Panc1 (cell line): ENCODE measurements around the gene MYO1E. TPM values are rescaled to one million over a fixed set of nuclear protein-coding genes. Genes with fewer than 3 reads are reported as not detected.

Experiments used
- ATAC-seq: fragments of 200-7000 bp; cut with Tn5 transposase; 2 replicates; pipeline ENCODE4 v1.9.1; 2020; ENCODE audit warnings: mild to moderate bottlenecking, moderate library complexity
- BruUV-seq: library from RNA; stranded (reverse); fragments of 400-500 nt; replicated peaks from 2 replicates; lab custom pipeline; 2021; lab: Mats Ljungman, UMichigan
- CTCF ChIA-PET: fragments of 300-600 bp; sonication (Branson Sonifier 250); formaldehyde crosslinking; loops from one replicate; lab custom pipeline; 2022; ENCODE audit warnings: antibody characterized with exemption; lab: Charles Lee
- POLR2A ChIA-PET: fragments of 300-600 bp; sonication (Branson Sonifier 250); formaldehyde crosslinking; loops from one replicate; lab custom pipeline; 2022; ENCODE audit warnings: antibody characterized with exemption; lab: Charles Lee
- DNase-seq: peaks from one replicate; pipeline ENCODE4 v3.0.0-alpha.2; 2010; ENCODE audit warnings: low read depth, low spot score
- H3K27ac ChIP-seq: 2 replicates; pipeline ENCODE4 v1.5.1; 2011; ENCODE audit warnings: mild to moderate bottlenecking, low read length, inconsistent platforms
- H3K27me3 ChIP-seq: fragments of 200-500 bp; sonication (Bioruptor generic); 2 replicates; pipeline ENCODE4 v1.6.0; 2014; ENCODE audit warnings: low read length, inconsistent platforms; ENCODE audit not compliant: control insufficient read depth, insufficient read depth
- H3K36me3 ChIP-seq: fragments of 200-500 bp; sonication (Bioruptor generic); 2 replicates; pipeline ENCODE4 v1.5.1; 2014; ENCODE audit warnings: inconsistent platforms, mild to moderate bottlenecking, low read length, moderate library complexity; ENCODE audit not compliant: control insufficient read depth, insufficient read depth
- H3K4me1 ChIP-seq: 2 replicates; pipeline ENCODE4 v1.5.1; 2011; ENCODE audit warnings: inconsistent platforms, mild to moderate bottlenecking, low read length, moderate library complexity; ENCODE audit not compliant: control insufficient read depth, insufficient read depth
- H3K4me3 ChIP-seq, 2 experiments: 2 replicates each; pipeline ENCODE4 v1.5.1; 2011 to 2012; ENCODE audit warnings: low read depth in 2 of 2, low read length in 2 of 2, mild to moderate bottlenecking in 2 of 2, inconsistent platforms in 1 of 2, moderate library complexity in 1 of 2
- H3K9me3 ChIP-seq: fragments of 200-500 bp; sonication (Bioruptor generic); 2 replicates; pipeline ENCODE4 v1.5.1; 2014; ENCODE audit warnings: low read depth, mild to moderate bottlenecking, inconsistent platforms, low read length, moderate library complexity; ENCODE audit not compliant: control insufficient read depth, insufficient read depth
- POLR2AphosphoS5 ChIP-seq: IDR thresholded peaks from 2 replicates; pipeline ENCODE4 v1.6.1; 2012; ENCODE audit warnings: mild to moderate bottlenecking, low read depth, low read length, moderate library complexity
- REST ChIP-seq, 2 experiments: IDR thresholded peaks; 2 replicates each; pipeline ENCODE4 v1.6.1; 2011 to 2012; ENCODE audit warnings: low read depth in 2 of 2, control low read depth in 1 of 2, low read length in 1 of 2, mild to moderate bottlenecking in 1 of 2, moderate library complexity in 1 of 2; ENCODE audit not compliant: insufficient read depth in 1 of 2
- SIN3A ChIP-seq: IDR thresholded peaks from 2 replicates; pipeline ENCODE4 v1.6.1; 2012; ENCODE audit warnings: low read depth, mild to moderate bottlenecking, low read length, moderate library complexity, borderline replicate concordance; ENCODE audit not compliant: insufficient read depth
- TCF7L2 ChIP-seq: IDR thresholded peaks from 2 replicates; pipeline ENCODE4 v1.6.1; 2011; ENCODE audit warnings: mild to moderate bottlenecking, low read depth, low read length, inconsistent platforms
- in situ Hi-C: cut with HindIII; loops from 2 replicates; pipeline ENCODE4 v1.10.0; 2016; ENCODE audit warnings: low sequenced_read_pairs, low pct_unique_long_range_greater_than_20kb
- intact Hi-C: fragments of 100-400 bp; cut with micrococcal nuclease; formaldehyde crosslinking; loops from one replicate; pipeline ENCODE4 v1.10.0; 2022; ENCODE audit not compliant: unreplicated experiment
- total RNA-seq: library from RNA; stranded (reverse); gene quantifications from one replicate; pipeline ENCODE4 v1.2.1, GENCODE V29; 2021; ENCODE audit not compliant: unreplicated experiment
- TF ChIP-seq, protein P1 (sequence below): fragments of 450-650 bp; IDR thresholded peaks from 2 replicates; pipeline ENCODE4 v1.5.1; 2017; ENCODE audit warnings: mild to moderate bottlenecking

Gene MYO1E
- total RNA-seq, 1 experiment from 2014 or later, result 161 TPM

GRCh38 chr15:59298225-59298853 lies 74.3 kb downstream of the MYO1E start:
- Histone ChIP-seq H3K9me3 (no peaks in the 10 kb centered on the region), H3K27me3 (no peaks in the 10 kb centered on the region), H3K27ac (peak overlapping the region; percentile 90), H3K4me3 (no peak overlapping the region), H3K36me3 (no peaks in the 10 kb centered on the region), H3K4me1 (peaks cover 82% of the 10 kb centered on the region)
- TF ChIP-seq POLR2AphosphoS5 (no peak), SIN3A (no peak), REST (IDR thresholded peaks at IDR 0.05; ENCODE audit: insufficient read depth in 1 of 2, low read depth in 2 of 2, low read length in 1 of 2) (no peak), TCF7L2 (no peak)
- TF ChIP-seq, protein P1, sequence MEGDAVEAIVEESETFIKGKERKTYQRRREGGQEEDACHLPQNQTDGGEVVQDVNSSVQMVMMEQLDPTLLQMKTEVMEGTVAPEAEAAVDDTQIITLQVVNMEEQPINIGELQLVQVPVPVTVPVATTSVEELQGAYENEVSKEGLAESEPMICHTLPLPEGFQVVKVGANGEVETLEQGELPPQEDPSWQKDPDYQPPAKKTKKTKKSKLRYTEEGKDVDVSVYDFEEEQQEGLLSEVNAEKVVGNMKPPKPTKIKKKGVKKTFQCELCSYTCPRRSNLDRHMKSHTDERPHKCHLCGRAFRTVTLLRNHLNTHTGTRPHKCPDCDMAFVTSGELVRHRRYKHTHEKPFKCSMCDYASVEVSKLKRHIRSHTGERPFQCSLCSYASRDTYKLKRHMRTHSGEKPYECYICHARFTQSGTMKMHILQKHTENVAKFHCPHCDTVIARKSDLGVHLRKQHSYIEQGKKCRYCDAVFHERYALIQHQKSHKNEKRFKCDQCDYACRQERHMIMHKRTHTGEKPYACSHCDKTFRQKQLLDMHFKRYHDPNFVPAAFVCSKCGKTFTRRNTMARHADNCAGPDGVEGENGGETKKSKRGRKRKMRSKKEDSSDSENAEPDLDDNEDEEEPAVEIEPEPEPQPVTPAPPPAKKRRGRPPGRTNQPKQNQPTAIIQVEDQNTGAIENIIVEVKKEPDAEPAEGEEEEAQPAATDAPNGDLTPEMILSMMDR, result no peak
- POLR2A ChIA-PET, result interaction anchor here (0.6 to 1.6 kb wide), 3 partner anchors 8 to 1143 kb away, joined by 3 to 4 read pairs (median 3); no protein-coding TSS in a partner anchor
- BruUV-seq, result no TSS peak
- DNase-seq (no peak), ATAC-seq (no peak)
- in situ Hi-C loops, result no loop called here
- CTCF ChIA-PET, result no interaction called here
- intact Hi-C loops, result no loop called here

- H3K9me3 ChIP-seq, result no peaks in the 10 kb centered on the region
- H3K4me3 ChIP-seq, result peak overlapping the region in 1 of 2 experiments; percentile 17; a peak in 1 of 4 replicates
- H3K36me3 ChIP-seq, result no peaks in the 10 kb centered on the region
- DNase-seq, result no peak
- H3K27me3 ChIP-seq, result no peaks in the 10 kb centered on the region
- in situ Hi-C loops, result no loop called here
- POLR2A ChIA-PET, result interaction anchor here (1.1 kb wide), 1 partner anchor 9 kb away, joined by 3 read pairs; no protein-coding TSS in a partner anchor
- no peak for TF ChIP-seq REST (IDR thresholded peaks at IDR 0.05; ENCODE audit: insufficient read depth in 1 of 2, low read depth in 2 of 2, low read length in 1 of 2)
- peak; percentile 33 for ATAC-seq
- no TSS peak for BruUV-seq
- CTCF ChIA-PET, result interaction anchor here (0.5 kb wide), 1 partner anchor 19 kb away, joined by 5 read pairs; no protein-coding TSS in a partner anchor
- H3K27ac ChIP-seq, result peak overlapping the region; percentile 92
- peaks cover 86% of the 10 kb centered on the region for H3K4me1 ChIP-seq
- intact Hi-C loops, result no loop called here
Measured at GRCh38 chr15:59296181-59296617, 76.5 kb downstream of the MYO1E start.
